HG02943 (cell line): ENCODE data around the gene SLPI.

Experiments
- ATAC-seq: cut with Tn5 transposase; IDR thresholded peaks from one replicate; pipeline ENCODE4 v1.9.1; 2021; ENCODE audit warnings: mild to moderate bottlenecking, low read depth, moderate library complexity; ENCODE audit not compliant: unreplicated experiment

Gene SLPI

GRCh38 chr20:45279992-45280391 is 25.6 kb upstream of the SLPI start:
- no peak for ATAC-seq

- no peak for ATAC-seq
These were observed 21.0 kb upstream of the SLPI start for GRCh38 chr20:45275338-45275737.

- no peak for ATAC-seq
These were observed 15.4 kb upstream of the SLPI start for GRCh38 chr20:45269754-45270270.

GRCh38 chr20:45269056-45269455 is 14.7 kb upstream of the SLPI start:
- no peak for ATAC-seq

- no peak for ATAC-seq
These were observed 14.2 kb upstream of the SLPI start for GRCh38 chr20:45268531-45268930.

- ATAC-seq = no peak
These were observed 12.6 kb upstream of the SLPI start for GRCh38 chr20:45266977-45267376.

GRCh38 chr20:45263556-45264266 is 9.3 kb upstream of the SLPI start:
- ATAC-seq = no peak

- no peak for ATAC-seq
These were observed 4.3 kb upstream of the SLPI start for GRCh38 chr20:45258664-45259063.

GRCh38 chr20:45258259-45258658 is 3.9 kb upstream of the SLPI start:
- no peak for ATAC-seq

GRCh38 chr20:45257711-45258110 is 3.3 kb upstream of the SLPI start:
- ATAC-seq = no peak

- ATAC-seq = no peak
These were observed 2.8 kb upstream of the SLPI start for GRCh38 chr20:45257161-45257560.

GRCh38 chr20:45253261-45253660 is 1.1 kb downstream of the SLPI start:
- no peak for ATAC-seq

GRCh38 chr20:45251884-45252560 is 2.3 kb downstream of the SLPI start:
- no peak for ATAC-seq

- ATAC-seq = no peak
These were observed 5.8 kb downstream of the SLPI start for GRCh38 chr20:45248609-45249008.

- ATAC-seq = no peak
These were observed 6.5 kb downstream of the SLPI start for GRCh38 chr20:45247865-45248264.

GRCh38 chr20:45246109-45246508 is 8.3 kb downstream of the SLPI start:
- no peak for ATAC-seq

GRCh38 chr20:45238139-45238538 is 16.2 kb downstream of the SLPI start:
- no peak for ATAC-seq

- ATAC-seq = no peak
These were observed 18.4 kb downstream of the SLPI start for GRCh38 chr20:45235995-45236394.

- no peak for ATAC-seq
These were observed 23.7 kb downstream of the SLPI start for GRCh38 chr20:45230631-45231030.

- ATAC-seq = no peak
These were observed 24.9 kb downstream of the SLPI start for GRCh38 chr20:45229264-45230056.

- ATAC-seq = no peak
These were observed 28.1 kb downstream of the SLPI start for GRCh38 chr20:45226287-45226686.
